Large intestine (tissue), 3 donors: ENCODE data around the gene SLC38A9. TPM values are rescaled to one million over a fixed set of nuclear protein-coding genes. Genes with fewer than 3 reads are reported as not detected.

Experiments used
- DNase-seq, 2 donors: peaks; one replicate each; pipeline versions ENCODE4 v3.0.0 to v3.0.0-alpha.2; 2013
- H3K27ac ChIP-seq: one replicate; pipeline ENCODE4 v1.5.1; 2013; ENCODE audit warnings: low read length
- H3K27me3 ChIP-seq: 2 replicates; pipeline ENCODE4 v1.6.1; 2013; ENCODE audit warnings: low read length; ENCODE audit not compliant: control insufficient read depth, insufficient read depth
- H3K36me3 ChIP-seq: 2 replicates; pipeline ENCODE4 v1.6.1; 2013; ENCODE audit warnings: low read length; ENCODE audit not compliant: control insufficient read depth, insufficient read depth
- H3K4me1 ChIP-seq: one replicate; pipeline ENCODE4 v1.6.1; 2013; ENCODE audit warnings: low read length; ENCODE audit not compliant: control insufficient read depth, insufficient read depth
- H3K4me3 ChIP-seq: one replicate; pipeline ENCODE4 v1.5.1; 2013; ENCODE audit warnings: low read length
- H3K9me3 ChIP-seq: one replicate; pipeline ENCODE4 v1.6.1; 2013; ENCODE audit warnings: mild to moderate bottlenecking, low read depth, low read length, moderate library complexity; ENCODE audit not compliant: control insufficient read depth
- WGBS: methylation state at CpG from one replicate; pipeline ENCODE4 v1.1.5; 2013; ENCODE audit warnings: low lambda C conversion rate; ENCODE audit not compliant: insufficient coverage; 5-methylcytosine and 5-hydroxymethylcytosine counted together
- polyA plus RNA-seq: library from polyadenylated mRNA; unstranded; fragments of 120-200 nt; gene quantifications from one replicate; pipeline ENCODE4 v1.2.1, GENCODE V29; 2013

Gene SLC38A9
- polyA plus RNA-seq, 1 donor, result 25.9 TPM

- DNase-seq, result no peak
- Histone ChIP-seq H3K27me3 (no peaks in the 10 kb centered on the region), H3K27ac (no peak overlapping the region), H3K4me3 (no peak overlapping the region), H3K36me3 (peaks cover 9% of the 10 kb centered on the region), H3K4me1 (no peaks in the 10 kb centered on the region), H3K9me3 (no peaks in the 10 kb centered on the region)
- WGBS, result no CpG with 5 or more reads among the region's 8 CpGs
Observed at GRCh38 chr5:55665065-55665464, 47.1 kb downstream of the SLC38A9 start.

GRCh38 chr5:55657443-55657842, 54.7 kb downstream of the SLC38A9 start:
- WGBS, result 55% methylated on average over 1 of the region's 2 CpGs
- Histone ChIP-seq H3K36me3 (peaks cover 4% of the 10 kb centered on the region), H3K4me3 (no peak overlapping the region), H3K4me1 (no peaks in the 10 kb centered on the region), H3K27ac (no peak overlapping the region), H3K27me3 (no peaks in the 10 kb centered on the region), H3K9me3 (no peaks in the 10 kb centered on the region)
- no peak for DNase-seq

GRCh38 chr5:55650386-55650785, 61.7 kb downstream of the SLC38A9 start:
- no peaks in the 10 kb centered on the region for H3K27me3 ChIP-seq
- H3K9me3 ChIP-seq, result no peaks in the 10 kb centered on the region
- H3K36me3 ChIP-seq, result peaks cover 14% of the 10 kb centered on the region
- H3K4me1 ChIP-seq, result no peaks in the 10 kb centered on the region
- no peak for DNase-seq
- no peak overlapping the region for H3K4me3 ChIP-seq
- no peak overlapping the region for H3K27ac ChIP-seq
- no CpG with 5 or more reads among the region's 3 CpGs for WGBS

- no peak for DNase-seq
- Histone ChIP-seq H3K36me3 (peaks cover 18% of the 10 kb centered on the region), H3K27me3 (no peaks in the 10 kb centered on the region), H3K27ac (no peak overlapping the region), H3K4me1 (no peaks in the 10 kb centered on the region), H3K4me3 (no peak overlapping the region), H3K9me3 (no peaks in the 10 kb centered on the region)
Observed at GRCh38 chr5:55649963-55650362, 62.2 kb downstream of the SLC38A9 start.

- no peak overlapping the region for H3K4me3 ChIP-seq
- no peak for DNase-seq
- no peaks in the 10 kb centered on the region for H3K4me1 ChIP-seq
- no peak overlapping the region for H3K27ac ChIP-seq
- H3K27me3 ChIP-seq, result no peaks in the 10 kb centered on the region
- H3K9me3 ChIP-seq, result no peaks in the 10 kb centered on the region
- WGBS, result 80% methylated on average over 1 of the region's 3 CpGs
- peaks cover 9% of the 10 kb centered on the region for H3K36me3 ChIP-seq
Observed at GRCh38 chr5:55645304-55645703, 66.8 kb downstream of the SLC38A9 start.

- Histone ChIP-seq H3K9me3 (no peaks in the 10 kb centered on the region), H3K36me3 (peaks cover 3% of the 10 kb centered on the region), H3K4me1 (no peaks in the 10 kb centered on the region), H3K27ac (no peak overlapping the region), H3K27me3 (no peaks in the 10 kb centered on the region), H3K4me3 (no peak overlapping the region)
- no CpG with 5 or more reads among the region's 4 CpGs for WGBS
- no peak for DNase-seq
Observed at GRCh38 chr5:55638455-55638854, 73.7 kb downstream of the SLC38A9 start.

GRCh38 chr5:55638051-55638450, 74.1 kb downstream of the SLC38A9 start:
- no peaks in the 10 kb centered on the region for H3K27me3 ChIP-seq
- no peak for DNase-seq
- H3K36me3 ChIP-seq, result peaks cover 3% of the 10 kb centered on the region
- H3K27ac ChIP-seq, result no peak overlapping the region
- no peaks in the 10 kb centered on the region for H3K4me1 ChIP-seq
- H3K4me3 ChIP-seq, result no peak overlapping the region
- 100% methylated on average over 1 of the region's 2 CpGs for WGBS
- H3K9me3 ChIP-seq, result no peaks in the 10 kb centered on the region

- Histone ChIP-seq H3K27ac (peak overlapping the region; percentile 4), H3K9me3 (no peaks in the 10 kb centered on the region), H3K27me3 (no peaks in the 10 kb centered on the region), H3K36me3 (peaks cover 3% of the 10 kb centered on the region), H3K4me3 (no peak overlapping the region), H3K4me1 (no peaks in the 10 kb centered on the region)
- peak; percentile 26 to 43 for DNase-seq
- no CpG with 5 or more reads among the region's 3 CpGs for WGBS
Observed at GRCh38 chr5:55636683-55637082, 75.4 kb downstream of the SLC38A9 start.

GRCh38 chr5:55636177-55636576, 75.9 kb downstream of the SLC38A9 start:
- DNase-seq, result peak; percentile 19 to 24

GRCh38 chr5:55634866-55635265, 77.3 kb downstream of the SLC38A9 start:
- H3K9me3 ChIP-seq, result no peaks in the 10 kb centered on the region
- DNase-seq, result no peak
- peaks cover 3% of the 10 kb centered on the region for H3K36me3 ChIP-seq
- no peaks in the 10 kb centered on the region for H3K27me3 ChIP-seq
- no peak overlapping the region for H3K4me3 ChIP-seq
- H3K27ac ChIP-seq, result no peak overlapping the region
- H3K4me1 ChIP-seq, result no peaks in the 10 kb centered on the region

More at GRCh38 chr5:55636177-55636576, 75.9 kb downstream of the SLC38A9 start:
- Histone ChIP-seq H3K4me1 (no peaks in the 10 kb centered on the region), H3K36me3 (peaks cover 3% of the 10 kb centered on the region), H3K27ac (no peak overlapping the region), H3K9me3 (no peaks in the 10 kb centered on the region), H3K27me3 (no peaks in the 10 kb centered on the region), H3K4me3 (no peak overlapping the region)
- 86% methylated on average over 2 of the region's 2 CpGs for WGBS

GRCh38 chr5:55634209-55634805, 77.8 kb downstream of the SLC38A9 start:
- no peaks in the 10 kb centered on the region for H3K9me3 ChIP-seq
- no CpG with 5 or more reads among the region's 1 CpG for WGBS
- no peak overlapping the region for H3K27ac ChIP-seq
- no peaks in the 10 kb centered on the region for H3K4me1 ChIP-seq
- no peak overlapping the region for H3K4me3 ChIP-seq
- H3K36me3 ChIP-seq, result peaks cover 3% of the 10 kb centered on the region
- DNase-seq, result no peak
- H3K27me3 ChIP-seq, result no peaks in the 10 kb centered on the region
